Fibroblast of skin of right biceps (primary cell): ENCODE results near the gene SLC2A13.
"Not testable (repeated sequence)": the region's sequence is repeated elsewhere in the genome, so short reads cannot be mapped to it uniquely, and the experiment has no call there.

Experiments used
- DNase-seq: peaks from one replicate; pipeline ENCODE4 v3.0.0-alpha.2; 2013

Gene SLC2A13

DNA sequence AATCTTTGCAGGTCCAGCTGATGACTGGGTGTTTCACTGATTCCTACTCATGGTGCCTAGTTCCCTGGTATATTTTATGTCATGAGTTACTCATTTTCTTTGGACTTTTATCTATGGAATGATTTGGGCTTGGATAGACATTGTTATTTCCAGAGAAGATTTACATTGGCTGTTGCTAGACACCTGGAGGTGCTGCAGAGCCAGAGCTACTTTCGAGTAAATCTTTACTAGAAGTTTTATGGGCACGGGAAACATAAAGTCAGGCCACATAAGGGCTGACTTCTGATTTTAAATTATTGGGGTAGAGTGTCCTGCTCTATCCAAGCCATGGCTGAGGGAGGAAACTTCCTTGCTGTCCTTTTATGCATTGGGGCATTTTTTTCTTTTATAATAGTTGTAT is 310.4 kb downstream of the SLC2A13 start:
- no peak for DNase-seq

DNA sequence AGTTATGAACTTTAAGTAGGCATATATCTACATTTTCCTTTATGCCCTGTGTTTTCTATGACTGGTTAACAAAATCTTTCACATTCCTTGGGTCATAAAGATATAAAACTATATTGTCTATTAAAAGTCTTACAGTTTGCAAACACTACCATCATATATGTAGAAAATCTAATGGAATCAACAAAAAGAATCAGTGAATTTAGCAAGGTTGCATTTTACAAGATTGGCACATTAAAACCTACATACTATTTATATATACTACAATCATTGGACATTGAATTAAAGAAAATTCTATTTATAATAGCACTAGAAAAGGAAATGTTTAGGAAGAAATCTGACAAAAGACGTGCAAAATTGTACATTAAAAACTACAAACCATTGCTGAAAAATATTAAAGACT is 312.9 kb downstream of the SLC2A13 start:
- DNase-seq: no peak

DNA sequence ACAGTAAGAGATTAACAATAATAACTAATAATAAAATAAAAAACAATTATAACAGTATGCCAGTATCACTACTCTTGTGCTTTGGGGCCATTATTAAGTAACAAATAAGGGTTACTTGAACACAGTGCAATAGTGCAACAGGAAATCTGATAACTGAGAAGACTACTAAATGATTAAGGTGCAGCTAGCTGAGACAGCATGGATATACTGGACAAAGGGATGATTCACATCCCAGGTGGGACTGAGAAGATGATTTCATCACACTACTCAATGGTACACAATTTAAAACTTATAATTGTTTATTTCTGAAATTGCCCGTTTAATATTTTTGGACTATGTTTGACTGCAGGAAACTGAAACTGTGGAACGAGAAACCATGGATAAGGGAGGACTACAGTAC is 317.6 kb downstream of the SLC2A13 start:
- DNase-seq: no peak

GRCh38 chr12:39785814-39786213 is 320.1 kb downstream of the SLC2A13 start:
- not testable (repeated sequence) for DNase-seq

GRCh38 chr12:39782026-39782545 is 323.8 kb downstream of the SLC2A13 start:
- DNase-seq: no peak

DNA sequence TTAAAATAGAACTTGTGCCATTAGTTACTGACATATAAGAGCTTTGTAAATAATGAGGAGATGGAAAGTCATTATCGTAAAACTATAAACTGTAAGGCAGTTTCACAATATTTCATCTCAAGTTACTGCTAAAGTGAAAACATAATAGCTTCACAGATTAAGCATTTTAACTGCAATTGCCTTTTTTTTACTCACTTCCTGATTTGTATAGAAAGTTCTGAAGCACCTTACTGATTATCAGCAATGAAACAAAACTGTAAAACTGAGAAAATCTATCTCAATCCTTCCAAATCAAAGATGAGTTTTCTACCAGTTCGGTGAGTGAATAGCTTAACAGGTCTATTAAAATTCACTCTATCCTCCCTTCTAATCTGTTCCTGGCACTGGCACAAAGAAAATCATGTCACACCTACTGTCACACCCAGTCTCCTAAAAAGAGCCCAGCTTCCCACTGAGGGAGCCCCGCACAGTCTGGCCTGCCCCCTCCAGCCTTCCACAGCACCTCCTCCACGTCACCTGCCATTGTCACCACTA is 324.9 kb downstream of the SLC2A13 start:
- DNase-seq: no peak

GRCh38 chr12:39780411-39780912 is 325.4 kb downstream of the SLC2A13 start:
- DNase-seq: no peak

DNA sequence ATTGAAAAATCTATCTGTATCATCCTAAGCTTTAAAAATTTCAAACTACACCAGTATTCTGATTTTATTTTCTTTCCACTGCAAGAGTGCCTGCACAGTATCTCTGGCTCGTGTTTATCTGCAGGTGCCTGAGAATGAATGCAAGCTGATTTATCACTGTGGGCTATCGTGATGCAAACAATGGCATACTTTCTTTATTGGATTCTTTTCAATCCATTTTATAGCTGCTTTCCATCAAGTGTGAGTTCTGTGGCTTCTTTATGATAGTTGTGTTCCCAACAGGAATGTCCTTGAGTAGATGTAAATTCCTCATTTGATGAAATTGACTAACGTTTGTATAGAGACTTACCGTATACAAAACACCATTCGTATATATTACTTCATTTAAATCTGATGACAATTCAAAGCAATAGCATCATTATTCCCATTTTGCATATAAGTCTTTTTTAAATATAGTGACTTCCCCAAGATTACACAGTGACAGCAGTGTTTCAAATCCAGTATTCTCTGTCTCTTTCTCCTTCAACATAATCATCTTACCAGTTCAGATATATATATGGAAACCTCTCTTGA is 326.0 kb downstream of the SLC2A13 start:
- no peak for DNase-seq

- no peak for DNase-seq
Measured at GRCh38 chr12:39777465-39777864, 328.4 kb downstream of the SLC2A13 start.

DNA sequence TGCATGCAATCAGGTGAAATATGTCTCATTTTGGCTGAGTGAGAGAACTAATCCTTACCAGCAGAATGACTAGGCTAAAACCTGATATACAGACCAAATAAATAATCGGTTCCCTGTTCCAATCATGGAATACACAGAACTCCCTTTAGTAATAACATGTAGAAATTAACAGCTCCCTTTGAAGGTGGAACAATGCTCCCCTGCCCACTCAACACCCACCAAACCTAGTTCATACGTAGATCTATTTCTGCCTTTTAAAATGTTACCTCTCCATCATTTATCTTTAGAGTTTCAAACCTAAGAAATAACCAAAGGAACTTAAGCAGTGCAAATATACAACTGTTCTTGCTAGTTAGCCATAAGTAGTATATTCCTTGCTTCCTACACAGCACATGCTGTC is 332.6 kb downstream of the SLC2A13 start:
- no peak for DNase-seq

GRCh38 chr12:39772821-39773259 is 333.0 kb downstream of the SLC2A13 start:
- DNase-seq: no peak

- peak; percentile 3 for DNase-seq
Measured at GRCh38 chr12:39771456-39771855, 334.4 kb downstream of the SLC2A13 start.

DNA sequence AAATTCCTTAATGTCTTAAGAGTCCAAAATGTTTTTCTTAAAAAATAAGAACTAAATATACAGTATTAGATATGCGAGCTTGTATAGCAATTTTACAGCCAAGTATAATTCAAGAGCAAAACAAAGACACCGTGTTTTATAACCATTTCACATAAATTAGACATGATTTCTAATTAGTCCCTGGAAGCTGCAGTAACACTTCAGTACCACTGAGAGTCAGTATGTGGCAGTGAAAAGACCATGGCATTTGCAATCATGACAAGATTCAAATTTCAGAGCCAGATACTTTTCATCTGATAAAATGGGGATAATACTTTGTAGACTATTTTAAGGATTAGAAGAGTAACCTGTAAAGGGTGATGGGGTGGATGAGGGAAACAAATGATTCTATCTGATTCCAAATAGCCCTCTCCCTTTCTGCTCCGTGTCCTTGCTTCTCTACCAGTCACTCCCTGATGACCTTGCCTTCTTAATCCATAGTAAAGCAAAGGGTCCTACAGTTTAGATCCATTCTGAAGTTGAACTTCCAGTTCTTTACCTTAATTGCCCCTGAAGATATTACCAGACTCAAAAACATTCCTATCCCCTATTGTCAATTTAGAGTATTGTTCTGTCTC is 340.8 kb downstream of the SLC2A13 start:
- peak; percentile 29 for DNase-seq

- no peak for DNase-seq
Measured at GRCh38 chr12:39763890-39764169, 342.1 kb downstream of the SLC2A13 start.

- DNase-seq: no peak
Measured at GRCh38 chr12:39763071-39763889, 342.6 kb downstream of the SLC2A13 start.

DNA sequence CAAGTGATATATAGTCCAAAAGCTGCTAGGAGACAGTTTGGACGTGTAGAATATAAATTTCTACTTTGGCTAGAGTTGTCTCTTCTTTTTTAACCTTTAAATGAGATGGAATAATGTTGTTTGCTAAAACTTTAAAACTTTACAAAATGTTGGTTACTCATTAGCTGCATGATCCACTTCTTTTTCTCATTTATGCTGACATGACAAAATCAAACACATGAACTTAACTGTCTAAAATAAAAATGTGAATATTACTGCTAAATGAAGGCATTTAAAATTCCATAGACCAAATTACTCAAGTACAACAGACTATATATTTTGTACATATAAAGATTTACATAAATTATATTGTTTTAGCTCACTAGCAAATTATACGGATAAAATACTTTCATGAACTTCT is 350.4 kb downstream of the SLC2A13 start:
- no peak for DNase-seq

GRCh38 chr12:39752482-39753137 is 353.3 kb downstream of the SLC2A13 start:
- no peak for DNase-seq

DNA sequence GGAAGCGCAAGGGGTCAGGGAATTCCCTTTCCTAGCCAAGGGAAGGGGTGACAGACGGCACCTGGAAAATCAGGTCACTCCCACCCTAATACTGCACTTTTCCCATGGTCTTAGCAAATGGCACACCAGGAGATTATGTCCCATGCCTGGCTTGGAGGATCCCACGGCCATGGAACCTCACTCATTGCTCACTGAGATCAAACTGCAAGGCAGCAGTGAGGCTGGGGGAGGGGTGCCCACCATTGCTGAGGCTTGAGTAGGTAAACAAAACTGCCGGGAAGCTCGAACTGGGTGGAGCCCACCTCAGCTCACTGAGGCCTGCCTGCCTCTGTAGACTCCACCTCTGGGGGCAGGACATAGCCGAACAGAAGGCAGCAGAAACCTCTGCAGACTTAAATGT is 359.7 kb downstream of the SLC2A13 start:
- DNase-seq: not testable (repeated sequence)

GRCh38 chr12:39743655-39744054 is 362.2 kb downstream of the SLC2A13 start:
- no peak for DNase-seq

GRCh38 chr12:39736406-39736805 is 369.5 kb downstream of the SLC2A13 start:
- no peak for DNase-seq

DNA sequence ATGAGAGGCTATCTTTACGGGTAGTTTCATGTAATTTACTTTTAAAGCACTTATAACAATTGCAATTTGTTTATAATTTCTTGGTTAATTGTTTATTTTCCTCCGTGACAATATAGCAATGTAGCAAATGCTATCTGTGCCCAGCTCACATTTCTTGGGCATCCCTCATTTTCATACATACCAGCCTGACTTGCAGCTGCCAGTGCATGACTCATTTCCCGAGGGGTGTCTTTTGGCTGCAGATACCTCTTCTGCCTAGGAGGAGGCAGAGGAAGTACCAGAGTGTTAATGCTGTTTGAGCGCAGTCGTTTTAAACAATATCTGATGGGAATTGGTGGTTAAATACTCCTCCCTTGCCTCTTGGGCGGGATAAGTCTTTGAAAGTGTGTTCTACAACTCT is 382.1 kb downstream of the SLC2A13 start:
- no peak for DNase-seq

DNA sequence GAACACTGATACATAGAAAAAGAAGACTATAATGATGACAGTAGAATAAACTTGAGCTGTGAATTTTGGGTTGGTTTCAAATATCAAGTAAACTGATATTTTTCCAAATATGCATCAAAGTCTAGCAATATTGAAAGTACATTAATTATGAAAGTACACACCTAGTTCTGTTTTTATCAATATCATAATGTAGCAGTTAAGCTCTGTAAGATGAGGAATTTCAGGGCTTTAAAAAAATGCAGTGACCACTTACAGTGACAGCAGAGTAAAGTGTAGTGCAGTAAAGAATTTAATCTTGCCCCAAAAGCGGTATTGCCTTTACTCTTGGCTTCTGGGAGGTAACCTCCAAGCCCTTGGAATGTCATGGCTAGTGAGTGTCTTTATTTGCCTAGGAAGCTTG is 383.4 kb downstream of the SLC2A13 start:
- DNase-seq: no peak

GRCh38 chr12:39713552-39713951 is 392.3 kb downstream of the SLC2A13 start:
- no peak for DNase-seq
